Fibroblast of the aortic adventitia (primary cell): ENCODE measurements around the gene PDE6B. TPM values are rescaled to one million over a fixed set of nuclear protein-coding genes. Genes with fewer than 3 reads are reported as not detected.
"Not testable (repeated sequence)": the region's sequence is repeated elsewhere in the genome, so short reads cannot be mapped to it uniquely, and the experiment has no call there.

ENCODE experiments used
- DNase-seq: peaks from one replicate; pipeline ENCODE4 v3.0.0-alpha.2; 2010; ENCODE audit warnings: low read depth
- H3K4me3 ChIP-seq: 2 replicates; pipeline ENCODE4 v1.5.1; 2011; ENCODE audit warnings: low read depth, mild to moderate bottlenecking, control low read depth, low read length, moderate library complexity
- CTCF ChIP-seq: IDR thresholded peaks from 2 replicates; pipeline ENCODE4 v1.5.1; 2011; ENCODE audit warnings: mild to moderate bottlenecking, low read length, control low read depth, inconsistent platforms; ENCODE audit not compliant: insufficient read depth
- total RNA-seq: library from RNA; depleted of rRNA; stranded (reverse); fragments of >200 nt; gene quantifications from 2 replicates; pipeline ENCODE4 v1.2.3, GENCODE V29; 2012; ENCODE audit warnings: low replicate concordance

PDE6B gene
- total RNA-seq, 1 donor: not detected

GRCh38 chr4:632926-633325 lies 7.6 kb downstream of the PDE6B start:
- H3K4me3 ChIP-seq: no peak overlapping the region
- no peak for TF ChIP-seq CTCF
- no peak for DNase-seq

- no peak overlapping the region for H3K4me3 ChIP-seq
- no peak for DNase-seq
- no peak for TF ChIP-seq CTCF
These were observed 8.0 kb downstream of the PDE6B start for GRCh38 chr4:633406-633805.

- TF ChIP-seq CTCF: no peak
- no peak for DNase-seq
These were observed 8.7 kb downstream of the PDE6B start for GRCh38 chr4:633976-634598.

GRCh38 chr4:634599-634985 lies 9.2 kb downstream of the PDE6B start:
- TF ChIP-seq CTCF: no peak
- no peak overlapping the region for H3K4me3 ChIP-seq
- DNase-seq: no peak

More at GRCh38 chr4:633976-634598, 8.7 kb downstream of the PDE6B start:
- H3K4me3 ChIP-seq: no peak overlapping the region

GRCh38 chr4:635066-635835 lies 9.9 kb downstream of the PDE6B start:
- not testable (repeated sequence) for H3K4me3 ChIP-seq, DNase-seq

- no peak for DNase-seq
- no peak overlapping the region for H3K4me3 ChIP-seq
- no peak for TF ChIP-seq CTCF
These were observed 10.7 kb downstream of the PDE6B start for GRCh38 chr4:635851-636627.

- no peak overlapping the region for H3K4me3 ChIP-seq
- DNase-seq: no peak
- no peak for TF ChIP-seq CTCF
These were observed 11.3 kb downstream of the PDE6B start for GRCh38 chr4:636628-637159.
